Bronchial epithelial cell (primary cell): ENCODE results near the gene HCFC1R1. TPM values are rescaled to one million over a fixed set of nuclear protein-coding genes. Genes with fewer than 3 reads are reported as not detected.

Source experiments
- DNase-seq: peaks from one replicate; pipeline ENCODE4 v3.0.0-alpha.2; 2010; ENCODE audit warnings: low read depth
- FAIRE-seq: peaks from 2 replicates; lab custom pipeline; 2011; peaks lifted over from hg19 to GRCh38; lab: Jason Lieb, UNC
- H3K27me3 ChIP-seq: 2 replicates; pipeline ENCODE4 v1.5.1; 2011; ENCODE audit warnings: low read length; ENCODE audit not compliant: control insufficient read depth, insufficient read depth
- H3K36me3 ChIP-seq: 2 replicates; pipeline ENCODE4 v1.5.1; 2011; ENCODE audit warnings: low read length; ENCODE audit not compliant: control insufficient read depth, insufficient read depth
- H3K4me3 ChIP-seq: 2 replicates; pipeline ENCODE4 v1.5.1; 2011; ENCODE audit warnings: mild to moderate bottlenecking, low read depth, low read length, control low read depth
- CTCF ChIP-seq: IDR thresholded peaks from 2 replicates; pipeline ENCODE4 v1.5.1; 2011; ENCODE audit warnings: mild to moderate bottlenecking, moderate library complexity, low read length, control low read depth, inconsistent platforms; ENCODE audit not compliant: insufficient read depth, severe bottlenecking
- total RNA-seq: library from RNA; depleted of rRNA; stranded (reverse); fragments of >200 nt; gene quantifications from 2 replicates; pipeline ENCODE4 v1.2.1, GENCODE V29; 2014

HCFC1R1 gene
- total RNA-seq, 1 donor from 2014 or later: 1.1 TPM

- no peak for TF ChIP-seq CTCF
Observed at GRCh38 chr16:2973093-2973492, 50.6 kb downstream of the HCFC1R1 start.

More at GRCh38 chr16:2973093-2973492, 50.6 kb downstream of the HCFC1R1 start:
- H3K36me3 ChIP-seq: peaks cover 1% of the 10 kb centered on the region
- no peak for DNase-seq
- FAIRE-seq: no peak
- no peak overlapping the region for H3K4me3 ChIP-seq
- no peaks in the 10 kb centered on the region for H3K27me3 ChIP-seq

Other genes starting within 250 kb of the HCFC1R1 start
- 468 and 946 TPM in 2 replicates for gene ELOB, start 246.7 kb downstream of the HCFC1R1 start, total RNA-seq
- gene PRSS33, start 236.4 kb downstream of the HCFC1R1 start, total RNA-seq: not detected in 2 replicates
- gene PRSS41, start 225.5 kb downstream of the HCFC1R1 start, total RNA-seq: not detected in 2 replicates
- gene PRSS21, start 206.7 kb downstream of the HCFC1R1 start, total RNA-seq: 2.8 and 4.5 TPM in 2 replicates
- gene ZG16B, start 193.6 kb downstream of the HCFC1R1 start, total RNA-seq: 0.53 and 0.90 TPM in 2 replicates
- gene PRSS22, start 165.8 kb downstream of the HCFC1R1 start, total RNA-seq: 9.2 and 16.9 TPM in 2 replicates
- gene FLYWCH2, start 140.7 kb downstream of the HCFC1R1 start, total RNA-seq: 63.7 and 76.0 TPM in 2 replicates
- gene FLYWCH1, start 112.0 kb downstream of the HCFC1R1 start, total RNA-seq: 41.9 and 96.5 TPM in 2 replicates
- 1.1 and 1.2 TPM in 2 replicates for gene KREMEN2, start 59.7 kb downstream of the HCFC1R1 start, total RNA-seq
- 5.3 and 5.5 TPM in 2 replicates for gene PAQR4, start 54.6 kb downstream of the HCFC1R1 start, total RNA-seq
- gene PKMYT1, start 43.5 kb downstream of the HCFC1R1 start, total RNA-seq: 0.26 and 0.51 TPM in 2 replicates
- under 0.01 and 0.13 TPM in 2 replicates for gene CLDN9, start 11.0 kb downstream of the HCFC1R1 start, total RNA-seq
- not detected in 2 replicates for gene CLDN6, start 5.8 kb downstream of the HCFC1R1 start, total RNA-seq
- 440 and 686 TPM in 2 replicates for gene TNFRSF12A, start 3.6 kb downstream of the HCFC1R1 start, total RNA-seq
- gene THOC6, start 93 bp upstream of the HCFC1R1 start, total RNA-seq: 23.7 and 28.4 TPM in 2 replicates
- gene BICDL2, start 13.0 kb upstream of the HCFC1R1 start, total RNA-seq: 24.5 and 56.1 TPM in 2 replicates
- gene MMP25, start 22.6 kb upstream of the HCFC1R1 start, total RNA-seq: under 0.01 and 0.13 TPM in 2 replicates
- 0.53 and 2.8 TPM in 2 replicates for gene IL32, start 41.7 kb upstream of the HCFC1R1 start, total RNA-seq
- gene ZSCAN10, start 75.4 kb upstream of the HCFC1R1 start, total RNA-seq: not detected in 2 replicates
- 17.5 and 22.4 TPM in 2 replicates for gene ZNF205, start 88.6 kb upstream of the HCFC1R1 start, total RNA-seq
- gene ZNF213, start 111.1 kb upstream of the HCFC1R1 start, total RNA-seq: 7.6 and 10.6 TPM in 2 replicates
- gene OR1F1, start 164.3 kb upstream of the HCFC1R1 start, total RNA-seq: not detected in 2 replicates
- gene ZNF200, start 211.2 kb upstream of the HCFC1R1 start, total RNA-seq: 9.5 and 9.9 TPM in 2 replicates
- gene MEFV, start 232.7 kb upstream of the HCFC1R1 start, total RNA-seq: not detected in 2 replicates